A204.1 (cell line): ENCODE results near the gene MAPK10.
"Not testable (repeated sequence)": the region's sequence is repeated elsewhere in the genome, so short reads cannot be mapped to it uniquely, and the experiment has no call there.

Experiments
- FAIRE-seq: peaks from 2 replicates; lab custom pipeline; 2012; peaks lifted over from hg19 to GRCh38; lab: Jason Lieb, UNC

The MAPK10 gene

DNA sequence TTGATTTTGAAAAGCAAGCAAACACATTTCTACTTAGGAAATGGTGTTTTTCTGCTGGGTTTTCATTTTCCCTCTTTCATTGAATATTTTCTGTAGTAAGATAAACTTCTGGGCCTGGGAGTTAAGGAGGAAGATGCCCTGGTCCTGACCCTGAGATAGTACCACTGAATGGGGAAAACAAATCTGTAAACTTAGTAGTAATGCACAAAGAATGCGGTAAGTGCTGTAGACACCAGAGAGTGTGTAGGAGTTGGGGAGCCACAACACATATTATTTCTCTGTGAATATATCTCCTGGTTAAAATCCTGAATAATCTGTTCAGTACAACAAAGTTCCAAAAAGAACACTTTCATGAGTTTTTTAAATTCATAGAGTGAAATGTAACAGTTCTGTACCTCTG is 178.3 kb downstream of the MAPK10 start:
- FAIRE-seq, result no peak

GRCh38 chr4:86178211-86178610 is 181.6 kb downstream of the MAPK10 start:
- FAIRE-seq, result no peak

GRCh38 chr4:86174506-86174905 is 185.3 kb downstream of the MAPK10 start:
- FAIRE-seq, result no peak

DNA sequence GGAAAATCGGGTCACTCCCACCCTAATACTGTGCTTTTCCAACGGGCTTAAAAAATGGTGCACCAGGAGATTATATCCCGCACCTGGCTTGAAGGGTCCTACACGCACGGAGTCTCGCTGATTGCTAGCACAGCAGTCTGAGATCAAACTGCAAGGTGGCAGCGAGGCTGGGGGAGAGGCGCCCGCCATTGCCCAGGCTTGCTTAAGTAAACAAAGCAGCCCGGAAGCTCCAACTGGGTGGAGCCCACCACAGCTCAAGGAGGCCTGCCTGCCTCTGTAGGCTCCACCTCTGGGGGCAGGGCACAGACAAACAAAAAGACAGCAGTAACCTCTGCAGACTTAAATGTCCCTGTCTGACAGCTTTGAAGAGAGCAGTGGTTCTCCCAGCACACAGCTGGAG is 191.5 kb downstream of the MAPK10 start:
- FAIRE-seq, result not testable (repeated sequence)

DNA sequence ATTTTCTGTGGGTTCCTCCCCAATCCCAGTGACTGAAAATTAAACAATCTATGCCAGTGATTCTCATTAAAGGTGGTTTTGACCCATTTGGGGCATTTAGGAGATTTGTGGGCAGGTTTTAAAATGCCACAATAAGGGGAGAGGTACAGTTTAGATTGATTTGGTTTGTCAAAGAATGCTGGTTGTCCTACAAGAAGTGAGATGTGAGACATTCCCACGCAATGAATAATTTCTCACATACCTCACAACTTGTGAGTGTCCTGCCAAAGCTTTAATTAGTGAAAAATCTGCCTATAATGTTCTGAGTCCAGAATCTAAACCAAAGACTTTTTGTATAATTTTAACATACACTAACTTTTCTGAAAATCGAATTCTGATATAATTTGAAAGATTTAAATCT is 199.4 kb downstream of the MAPK10 start:
- FAIRE-seq, result no peak

- FAIRE-seq, result no peak
Measured at GRCh38 chr4:86159216-86159615, 200.6 kb downstream of the MAPK10 start.

- FAIRE-seq, result no peak
Measured at GRCh38 chr4:86156531-86156930, 203.3 kb downstream of the MAPK10 start.

GRCh38 chr4:86155766-86156165 is 204.1 kb downstream of the MAPK10 start:
- FAIRE-seq, result no peak

DNA sequence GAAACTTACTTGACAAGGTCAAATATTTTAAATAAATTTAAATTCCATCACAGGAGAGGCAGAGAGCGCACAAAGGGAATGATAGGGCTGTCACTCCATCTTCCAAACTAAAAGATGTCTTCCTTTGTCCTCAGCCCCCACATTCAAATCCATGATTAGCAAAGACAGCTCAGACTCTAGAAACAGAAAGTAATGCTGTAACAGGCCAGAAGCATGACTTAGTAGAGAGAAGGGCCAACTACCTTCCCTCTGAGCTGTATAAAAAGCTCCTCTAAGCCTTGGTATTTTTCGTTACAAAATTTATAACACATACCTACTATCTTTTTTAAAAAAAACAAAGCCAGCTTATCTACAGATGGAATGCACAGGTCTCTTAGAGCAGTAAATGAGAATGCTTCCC is 207.4 kb downstream of the MAPK10 start:
- no peak for FAIRE-seq

DNA sequence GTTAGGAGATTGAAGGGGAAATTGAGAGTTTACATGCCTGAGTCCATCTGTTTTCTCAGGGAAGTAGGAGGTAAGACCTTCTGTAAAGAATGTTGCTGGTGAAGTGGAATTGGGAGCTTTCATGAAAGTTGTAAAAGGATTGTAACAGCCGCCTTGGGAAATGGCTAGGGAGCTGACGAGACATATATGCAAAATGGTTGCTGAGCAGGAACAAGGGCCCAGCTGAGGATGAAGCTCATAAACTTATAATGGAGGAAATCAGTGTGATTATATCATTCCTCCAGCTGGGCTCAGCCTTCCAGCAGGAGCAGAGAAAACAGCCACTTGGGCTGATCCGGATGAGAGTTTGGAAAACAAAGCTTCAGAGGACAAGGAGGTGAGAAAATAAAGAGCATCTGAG is 208.7 kb downstream of the MAPK10 start:
- no peak for FAIRE-seq

DNA sequence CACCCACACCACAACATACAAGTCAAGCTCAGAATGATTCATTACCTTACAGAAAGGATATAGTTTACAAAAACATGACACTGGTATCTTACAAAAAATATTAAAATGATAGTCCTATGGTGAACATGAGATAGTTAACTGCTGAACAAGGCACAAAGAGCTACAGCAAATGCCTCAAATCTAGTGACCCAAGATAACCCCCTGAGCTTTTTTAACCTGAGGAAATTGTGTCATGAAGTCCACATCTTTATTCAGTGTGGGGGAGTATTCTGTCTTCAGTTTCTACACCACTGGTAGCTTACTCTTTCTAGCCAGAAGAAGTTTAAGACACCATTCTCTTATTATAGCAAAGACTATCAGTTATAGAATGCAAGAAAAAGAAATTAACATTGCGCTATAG is 218.7 kb downstream of the MAPK10 start:
- FAIRE-seq, result no peak

DNA sequence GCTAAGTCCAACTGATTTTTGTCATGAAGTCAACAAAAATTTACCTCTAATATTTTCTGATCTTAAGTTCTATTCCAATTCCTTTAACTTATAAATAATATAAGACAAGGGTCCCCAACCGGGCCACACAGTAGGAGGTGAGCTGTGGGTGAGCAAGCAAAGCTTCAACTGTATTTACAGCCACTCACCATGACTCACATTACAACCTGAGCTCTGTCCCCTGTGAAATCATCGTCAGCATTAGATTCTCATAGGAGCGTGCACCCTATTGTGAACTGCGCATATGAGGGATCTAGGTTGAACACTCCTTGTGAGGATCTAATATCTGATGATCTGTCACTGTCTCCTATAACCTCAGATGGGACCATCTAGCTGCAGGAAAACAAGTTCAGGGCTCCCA is 227.4 kb downstream of the MAPK10 start:
- no peak for FAIRE-seq

- FAIRE-seq, result no peak
Measured at GRCh38 chr4:86131456-86131855, 228.4 kb downstream of the MAPK10 start.

DNA sequence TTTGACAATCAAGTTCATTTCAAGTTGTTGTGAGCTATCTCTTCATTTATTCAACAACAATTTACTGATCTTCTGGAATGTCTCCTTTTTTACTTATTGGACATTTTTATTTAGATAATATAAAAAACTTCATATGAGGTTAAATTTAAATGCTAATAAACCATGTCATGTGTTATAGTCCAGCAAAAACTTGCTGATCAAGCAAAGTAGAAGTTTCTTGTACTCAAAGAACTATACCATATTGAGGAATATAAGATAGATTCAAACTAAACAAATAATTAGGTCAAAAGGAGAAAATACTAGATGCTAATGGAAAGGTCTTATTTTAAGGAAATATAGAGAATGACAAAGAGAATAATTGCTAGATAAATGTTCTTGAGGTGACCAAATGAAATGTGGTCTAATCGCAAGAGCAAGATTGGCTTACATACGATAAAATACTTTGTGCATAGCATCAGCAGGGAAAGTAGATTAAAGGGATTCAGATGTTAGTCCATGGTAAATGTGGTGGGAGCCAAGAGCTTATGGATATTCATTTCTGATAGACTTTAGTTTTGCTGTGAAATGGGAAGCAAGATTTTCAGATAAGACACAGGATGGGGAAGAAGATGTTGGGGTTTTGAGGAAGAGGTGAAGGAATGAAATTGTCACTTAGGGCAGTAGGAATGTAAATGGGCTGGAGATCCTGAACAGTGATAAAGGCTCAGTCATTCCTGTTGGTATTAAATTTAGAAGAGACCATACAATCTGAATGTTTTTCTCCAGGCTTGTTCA is 229.5 kb downstream of the MAPK10 start:
- FAIRE-seq, result no peak

GRCh38 chr4:86129546-86129945 is 230.3 kb downstream of the MAPK10 start:
- FAIRE-seq, result no peak

DNA sequence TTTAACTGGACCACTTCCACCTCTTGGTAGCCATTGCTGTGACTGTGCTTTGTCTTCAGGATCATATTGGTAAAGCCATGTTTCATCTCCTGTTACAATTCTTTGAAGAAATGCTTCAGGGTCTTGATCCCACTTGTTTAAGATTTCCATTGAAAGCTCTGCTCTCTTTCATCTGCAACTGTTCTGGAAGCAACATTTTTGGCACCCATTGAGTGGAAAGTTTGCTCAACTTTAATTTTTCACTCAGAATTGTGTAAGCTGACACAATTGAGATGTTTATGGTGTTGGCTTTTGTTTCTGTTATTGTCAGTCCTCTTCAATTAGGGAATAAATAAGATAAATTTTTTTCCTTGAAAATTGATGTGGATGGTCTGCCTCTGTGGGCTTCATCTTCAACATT is 237.4 kb downstream of the MAPK10 start:
- no peak for FAIRE-seq

DNA sequence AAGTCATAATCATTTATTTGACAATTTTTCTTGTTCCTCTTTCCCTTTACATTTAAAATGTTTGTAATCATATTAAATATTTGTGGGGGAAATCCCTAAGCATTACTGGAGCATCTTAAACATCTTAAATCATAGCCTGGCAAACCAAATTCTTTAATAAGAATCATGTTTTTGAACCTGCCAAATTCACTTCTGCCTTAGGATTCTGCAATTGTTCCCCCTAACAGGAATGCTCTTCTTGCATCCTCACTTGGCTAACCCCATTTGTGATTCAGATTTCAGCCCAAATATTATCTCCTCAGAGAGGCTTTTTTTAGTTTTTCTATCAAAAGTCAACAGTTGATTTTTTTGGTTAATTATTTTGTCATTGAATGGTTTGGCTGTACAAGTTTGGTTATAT is 241.1 kb downstream of the MAPK10 start:
- no peak for FAIRE-seq

- FAIRE-seq, result no peak
Measured at GRCh38 chr4:86117705-86118302, 242.0 kb downstream of the MAPK10 start.

DNA sequence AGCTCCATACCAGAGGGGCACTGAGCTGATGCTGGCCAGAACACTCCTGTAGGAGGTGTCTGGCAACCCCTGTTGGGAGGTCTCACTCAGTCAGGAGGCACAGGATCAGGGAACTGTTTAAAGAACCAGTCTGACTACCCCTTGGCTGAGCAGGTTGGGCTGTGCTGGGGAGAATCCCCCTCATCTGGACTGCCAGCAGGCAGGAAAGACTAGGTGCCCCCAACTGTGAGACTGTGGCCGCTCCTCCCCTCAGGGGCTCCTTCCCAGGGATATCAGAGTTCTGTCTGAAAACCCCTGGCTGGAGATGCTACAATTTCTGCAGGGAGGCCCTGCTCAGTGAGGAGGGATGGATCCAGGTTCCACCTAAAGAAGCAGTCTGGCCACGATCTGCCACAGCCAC is 245.3 kb downstream of the MAPK10 start:
- FAIRE-seq, result no peak

DNA sequence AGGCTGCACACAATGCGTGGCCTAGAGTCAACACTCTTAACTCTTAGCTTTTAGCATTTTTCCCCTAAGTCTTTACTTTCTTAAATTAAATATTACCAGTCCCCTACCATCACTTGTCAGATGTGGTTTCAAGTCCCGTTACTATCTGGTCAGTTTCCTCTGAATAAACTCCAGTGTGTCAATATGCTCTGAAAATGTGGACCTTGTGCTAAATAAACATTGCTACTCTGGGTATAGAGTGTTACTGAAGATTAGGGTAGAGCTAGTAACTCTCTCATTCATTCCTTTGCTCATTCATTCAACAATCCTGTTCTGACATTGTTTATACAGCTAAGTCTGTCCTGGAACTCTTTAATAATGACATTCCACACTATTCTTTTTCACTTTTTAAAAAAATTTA is 251.0 kb downstream of the MAPK10 start:
- FAIRE-seq, result no peak

- no peak for FAIRE-seq
Measured at GRCh38 chr4:86108137-86108536, 251.7 kb downstream of the MAPK10 start.

DNA sequence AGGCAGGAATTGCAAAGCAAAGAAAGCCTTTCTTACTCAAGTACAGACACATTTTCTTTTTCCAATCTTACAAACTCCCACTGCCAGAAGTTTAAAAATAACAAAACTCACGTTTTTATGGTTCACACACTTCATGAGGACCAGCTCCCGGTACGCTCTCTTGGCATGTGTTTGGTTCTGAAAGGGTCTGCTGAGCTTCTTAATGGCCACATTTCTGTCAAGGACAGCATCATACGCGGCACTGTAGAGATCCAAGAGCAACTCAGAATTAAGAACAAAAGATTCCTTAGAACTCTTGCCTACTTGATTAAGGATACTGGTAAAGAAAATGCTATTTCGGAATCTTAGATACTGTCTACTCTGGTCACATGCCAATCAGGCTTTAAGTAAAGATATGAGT is 252.7 kb downstream of the MAPK10 start:
- FAIRE-seq, result no peak

- no peak for FAIRE-seq
Measured at GRCh38 chr4:86106475-86106874, 253.4 kb downstream of the MAPK10 start.

DNA sequence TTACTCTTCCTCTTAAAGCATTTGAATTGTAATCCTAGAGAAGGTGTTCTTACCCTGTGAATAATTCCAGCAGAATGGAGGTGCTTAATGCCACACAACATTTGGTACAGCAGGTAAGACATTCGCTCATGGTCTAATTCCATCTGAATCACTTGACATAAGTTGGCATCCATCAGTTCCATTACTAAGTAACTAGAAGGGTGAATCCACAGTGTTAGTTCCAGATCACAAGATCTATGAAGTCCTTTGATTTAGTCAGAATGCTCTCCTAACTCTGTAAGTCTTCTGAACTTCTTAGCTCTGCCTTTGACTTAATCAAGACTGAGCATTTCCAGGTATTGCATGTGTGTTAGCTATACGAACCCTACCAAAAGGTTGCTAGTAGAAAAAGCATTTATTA is 258.0 kb downstream of the MAPK10 start:
- FAIRE-seq, result no peak
